ENCODE data around the gene WFDC1. TPM values are rescaled to one million over a fixed set of nuclear protein-coding genes. Genes with fewer than 3 reads are reported as not detected.

WFDC1 gene
- total and polyA plus RNA-seq, 10 of the 15 experiments (the other 5 are each of a cell fraction or from before 2014, with no cell fraction given): not detected

- no peak overlapping the region for H3K4me3 ChIP-seq
- H3K9ac ChIP-seq (ENCODE audit: control insufficient read depth, insufficient read depth, low read length): no peak overlapping the region
- no peaks in the 10 kb centered on the region for H3K9me3 ChIP-seq (replicated peaks; ENCODE audit: control insufficient read depth, insufficient read depth, low read length)
- TF ChIP-seq MYB (IDR thresholded peaks at IDR 0.05; ENCODE audit: borderline replicate concordance, low read depth, low read length): no peak
- TF ChIP-seq ZSCAN29 (IDR thresholded peaks at IDR 0.05): no peak
- TF ChIP-seq, protein P1, sequence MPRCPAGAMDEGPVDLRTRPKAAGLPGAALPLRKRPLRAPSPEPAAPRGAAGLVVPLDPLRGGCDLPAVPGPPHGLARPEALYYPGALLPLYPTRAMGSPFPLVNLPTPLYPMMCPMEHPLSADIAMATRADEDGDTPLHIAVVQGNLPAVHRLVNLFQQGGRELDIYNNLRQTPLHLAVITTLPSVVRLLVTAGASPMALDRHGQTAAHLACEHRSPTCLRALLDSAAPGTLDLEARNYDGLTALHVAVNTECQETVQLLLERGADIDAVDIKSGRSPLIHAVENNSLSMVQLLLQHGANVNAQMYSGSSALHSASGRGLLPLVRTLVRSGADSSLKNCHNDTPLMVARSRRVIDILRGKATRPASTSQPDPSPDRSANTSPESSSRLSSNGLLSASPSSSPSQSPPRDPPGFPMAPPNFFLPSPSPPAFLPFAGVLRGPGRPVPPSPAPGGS (IDR thresholded peaks at IDR 0.05; ENCODE audit: borderline replicate concordance, insufficient read depth, low read depth, low read length, poor library complexity, severe bottlenecking): no peak
- no peak for TF ChIP-seq NFYA (IDR thresholded peaks at IDR 0.05; ENCODE audit: borderline replicate concordance, low read depth, low read length)
- TF ChIP-seq CBX3 (IDR thresholded peaks at IDR 0.05; ENCODE audit: borderline replicate concordance, low read depth): no peak
- no peak for TF ChIP-seq TAF1 (IDR thresholded peaks at IDR 0.05; ENCODE audit: borderline replicate concordance, low read depth, low read length)
- no peak for TF ChIP-seq WRNIP1 (IDR thresholded peaks at IDR 0.05; ENCODE audit: borderline replicate concordance, low read depth, low read length)
- TF ChIP-seq SIX5 (IDR thresholded peaks at IDR 0.05; ENCODE audit: low read depth, low read length, severe bottlenecking): no peak
- no peak for TF ChIP-seq SRF (IDR thresholded peaks at IDR 0.05; ENCODE audit: low read depth in 2 of 2, low read length in 2 of 2)
- TF ChIP-seq NBN (IDR thresholded peaks at IDR 0.05): no peak
- no peak for TF ChIP-seq NR2C2 (IDR thresholded peaks at IDR 0.05; ENCODE audit: borderline replicate concordance, control insufficient read depth, insufficient read length, low read depth)
- no peak for TF ChIP-seq DPF2 (IDR thresholded peaks at IDR 0.05)
- TF ChIP-seq CEBPZ (IDR thresholded peaks at IDR 0.05; ENCODE audit: low read depth, low read length): no peak
- no peak for TF ChIP-seq LARP7 (IDR thresholded peaks at IDR 0.05)
- TF ChIP-seq IKZF1 (conservative IDR thresholded peaks at IDR 0.05): no peak
- TF ChIP-seq POLR2AphosphoS5 (IDR thresholded peaks at IDR 0.05; ENCODE audit: low read length): no peak
- ChIA-PET POLR2A (no interaction called here), RAD21 (ENCODE audit: unreplicated experiment) (interaction anchor here (1.3 kb wide), 1 partner anchor 30 kb away, joined by 4 read pairs; no protein-coding TSS in a partner anchor), SMC1A (ENCODE audit: uncharacterized antibody, unreplicated experiment) (no interaction called here), CTCF (interaction anchor here (0.9 to 1.5 kb wide), 3 partner anchors 146 to 237 kb away, joined by 3 to 5 read pairs (median 4); no protein-coding TSS in a partner anchor)
- no peak overlapping the region for H2AFZ ChIP-seq (ENCODE audit: control insufficient read depth, low read depth, low read length)
- FAIRE-seq: no peak
- no peak for ATAC-seq
- no peaks in the 10 kb centered on the region for H3K79me2 ChIP-seq (ENCODE audit: control insufficient read depth, insufficient read depth, low read length)
- in situ Hi-C loops (cut with MboI) (no loop called here), intact Hi-C loops (cut with micrococcal nuclease; ENCODE audit: unreplicated experiment) (loop anchor here (5.0 to 10.0 kb wide), 2 partner anchors 220 to 353 kb away; partner anchors contain the start of gene OSGIN1)
- 70% methylated on average over 22 of the region's 22 CpGs for WGBS (ENCODE audit: insufficient coverage, insufficient replicate concordance, low lambda C conversion rate, missing lambda C conversion rate)
- H3K27me3 ChIP-seq (replicated peaks in 1 of 2; ENCODE audit: control insufficient read depth in 2 of 2, insufficient read depth in 2 of 2, low read length in 1 of 2): no peaks in the 10 kb centered on the region; a peak in 1 of 4 replicates
- H3K36me3 ChIP-seq (ENCODE audit: control insufficient read depth in 2 of 2, insufficient read depth in 2 of 2, low read length in 1 of 2): no peaks in the 10 kb centered on the region
- no peaks in the 10 kb centered on the region for H4K20me1 ChIP-seq (ENCODE audit: control insufficient read depth, insufficient read depth)
- no TSS peak for BruUV-seq (replicated peaks)
- no peak overlapping the region for H3K27ac ChIP-seq (ENCODE audit: control insufficient read depth, insufficient read depth)
- no peak for DNase-seq (ENCODE audit: low read depth, low spot score)
- no peaks in the 10 kb centered on the region for H3K4me1 ChIP-seq (ENCODE audit: control insufficient read depth, insufficient read depth, low read length)
- H3K4me2 ChIP-seq (ENCODE audit: control insufficient read depth, insufficient read depth): no peak overlapping the region
Observed at GRCh38 chr16:84307209-84307954, 12.7 kb downstream of the WFDC1 start.
